Measurements from ENCODE around the gene TLR9.

Gene TLR9

DNA sequence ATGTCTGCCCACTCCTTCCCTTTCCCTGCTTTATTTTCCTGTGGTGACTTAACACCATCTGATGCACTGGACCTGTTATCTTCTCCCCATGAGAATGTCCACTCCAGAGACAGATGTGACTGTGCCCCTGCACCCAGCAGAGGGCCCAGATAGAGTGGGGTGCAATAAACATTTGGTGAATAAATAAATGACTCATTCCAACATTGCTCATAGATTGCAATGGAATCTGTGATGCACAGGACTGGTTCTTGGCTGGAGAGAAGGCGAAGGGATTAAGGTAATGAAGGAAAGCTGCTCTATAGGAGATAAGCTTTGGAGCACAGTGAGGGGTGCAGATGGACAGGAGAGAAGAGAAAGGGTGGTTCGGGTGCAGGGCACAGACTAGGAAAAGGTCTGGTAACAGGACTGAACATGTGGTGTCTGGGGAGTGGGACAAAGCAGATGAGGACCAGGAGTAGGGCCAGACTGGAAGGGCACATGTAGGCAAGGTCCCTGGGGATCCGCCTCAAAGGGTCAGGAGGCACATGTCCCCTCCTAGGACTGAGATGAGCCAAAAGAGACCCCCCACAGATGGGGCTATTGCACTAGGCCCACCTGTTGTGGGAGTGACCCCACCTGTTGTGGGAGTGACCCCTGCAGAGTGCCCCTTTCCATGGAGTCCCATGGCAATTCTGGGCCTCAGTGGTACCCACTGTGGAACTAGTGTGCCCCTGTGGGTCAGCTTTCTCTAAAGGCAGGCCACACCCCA, 53.8 kb downstream of the TLR9 start:
- no peak for DNase-seq

Measured in activated T-cell treated with anti-CD3 and anti-CD28 coated beads for 4 hours (primary cell).